ENCODE data around the gene ALG12. TPM values are rescaled to one million over a fixed set of nuclear protein-coding genes. Genes with fewer than 3 reads are reported as not detected.
A peak's percentile ranks its signal among the peaks of the same experiment; 100 is the strongest.

ALG12 gene
- total and polyA plus RNA-seq, 11 donors = 9.1 to 26.8 (median 15.0) TPM

GRCh38 chr22:49950396-49950994 is 32.3 kb upstream of the ALG12 start:
- TF ChIP-seq POLR2A (IDR thresholded peaks at IDR 0.05) (no peak), CTCF (IDR thresholded peaks at IDR 0.05) (no peak)
- Histone ChIP-seq H3K4me3 (no peak overlapping the region), H3K27ac (no peak overlapping the region), H3K36me3 (no peaks in the 10 kb centered on the region), H3K4me1 (peaks cover 10 to 40% (median 32%) of the 10 kb centered on the region in 12 donors), H3K9me3 (no peaks in the 10 kb centered on the region), H3K27me3 (no peaks in the 10 kb centered on the region)
- no peak for ATAC-seq
- no peak for DNase-seq
- 89 to 93% (median 93%) methylated on average over 14 to 18 of the region's 18 CpGs for WGBS, 4 donors
- intact Hi-C loops (cut with DNase I) = no loop called here

GRCh38 chr22:49949914-49950292 is 31.7 kb upstream of the ALG12 start:
- Histone ChIP-seq H3K27ac (no peak overlapping the region), H3K4me1 (peaks cover 10 to 34% (median 26%) of the 10 kb centered on the region in 12 donors), H3K4me3 (no peak overlapping the region), H3K27me3 (no peaks in the 10 kb centered on the region), H3K36me3 (no peaks in the 10 kb centered on the region), H3K9me3 (no peaks in the 10 kb centered on the region)
- TF ChIP-seq POLR2A (IDR thresholded peaks at IDR 0.05) (no peak), CTCF (IDR thresholded peaks at IDR 0.05) (no peak)
- DNase-seq = no peak
- intact Hi-C loops (cut with DNase I) = no loop called here
- 94 to 100% (median 95%) methylated on average over 1 to 11 of the region's 11 CpGs for WGBS, 4 donors
- no peak for ATAC-seq

- H3K9me3 ChIP-seq = no peaks in the 10 kb centered on the region
- WGBS, 4 donors = 82 to 92% (median 88%) methylated on average over 28 to 42 of the region's 42 CpGs
- H3K27ac ChIP-seq = no peak overlapping the region
- H3K4me3 ChIP-seq = no peak overlapping the region
- DNase-seq (no peak), ATAC-seq (peak in 3 of 4 donors; percentile 27 to 41 (median 37))
- intact Hi-C loops (cut with DNase I) = no loop called here
- peaks cover 10 to 27% (median 20%) of the 10 kb centered on the region in 12 donors for H3K4me1 ChIP-seq
- H3K27me3 ChIP-seq = no peaks in the 10 kb centered on the region
- H3K36me3 ChIP-seq = no peaks in the 10 kb centered on the region
- no peak for TF ChIP-seq CTCF (IDR thresholded peaks at IDR 0.05)
- TF ChIP-seq POLR2A (IDR thresholded peaks at IDR 0.05) = no peak
Observed at GRCh38 chr22:49948958-49949913, 31.0 kb upstream of the ALG12 start.
